ENCODE measurements around the gene SH3PXD2B.
"Not testable (repeated sequence)": the region's sequence is repeated elsewhere in the genome, so short reads cannot be mapped to it uniquely, and the experiment has no call there.

Gene SH3PXD2B

GRCh38 chr5:172417983-172418630, 36.2 kb downstream of the SH3PXD2B start:
- no peak for DNase-seq (ENCODE audit: low read depth, low spot score)

GRCh38 chr5:172417130-172417841, 37.0 kb downstream of the SH3PXD2B start:
- DNase-seq (ENCODE audit: low read depth, low spot score), result no peak

GRCh38 chr5:172415362-172416275, 38.7 kb downstream of the SH3PXD2B start:
- DNase-seq (ENCODE audit: low read depth, low spot score), result no peak

- DNase-seq (ENCODE audit: low read depth, low spot score), result no peak
Measured at GRCh38 chr5:172414531-172415361, 39.6 kb downstream of the SH3PXD2B start.

GRCh38 chr5:172413601-172414171, 40.6 kb downstream of the SH3PXD2B start:
- DNase-seq (ENCODE audit: low read depth, low spot score), result no peak

GRCh38 chr5:172412724-172413286, 41.5 kb downstream of the SH3PXD2B start:
- no peak for DNase-seq (ENCODE audit: low read depth, low spot score)

GRCh38 chr5:172411484-172412072, 42.7 kb downstream of the SH3PXD2B start:
- no peak for DNase-seq (ENCODE audit: low read depth, low spot score)

- DNase-seq (ENCODE audit: low read depth, low spot score), result no peak
Measured at GRCh38 chr5:172410662-172411483, 43.5 kb downstream of the SH3PXD2B start.

- no peak for DNase-seq (ENCODE audit: low read depth, low spot score)
Measured at GRCh38 chr5:172410160-172410559, 44.2 kb downstream of the SH3PXD2B start.

GRCh38 chr5:172409477-172409876, 44.8 kb downstream of the SH3PXD2B start:
- DNase-seq (ENCODE audit: low read depth, low spot score), result not testable (repeated sequence)

- no peak for DNase-seq (ENCODE audit: low read depth, low spot score)
Measured at GRCh38 chr5:172407822-172408221, 46.5 kb downstream of the SH3PXD2B start.

- no peak for DNase-seq (ENCODE audit: low read depth, low spot score)
Measured at GRCh38 chr5:172407241-172407691, 47.1 kb downstream of the SH3PXD2B start.

GRCh38 chr5:172405226-172406107, 48.9 kb downstream of the SH3PXD2B start:
- DNase-seq (ENCODE audit: low read depth, low spot score), result no peak

GRCh38 chr5:172404746-172405145, 49.6 kb downstream of the SH3PXD2B start:
- no peak for DNase-seq (ENCODE audit: low read depth, low spot score)

GRCh38 chr5:172403817-172404216, 50.5 kb downstream of the SH3PXD2B start:
- no peak for DNase-seq (ENCODE audit: low read depth, low spot score)

- no peak for DNase-seq (ENCODE audit: low read depth, low spot score)
Measured at GRCh38 chr5:172403189-172403796, 51.0 kb downstream of the SH3PXD2B start.

- DNase-seq (ENCODE audit: low read depth, low spot score), result no peak
Measured at GRCh38 chr5:172402531-172403188, 51.7 kb downstream of the SH3PXD2B start.

Measured in activated naive CD8-positive, alpha-beta T cell treated with anti-CD3 and anti-CD28 coated beads, Interleukin-2, amount 50 U/mL, for 16 hours (primary cell).